ENCODE results near the gene HBD.

The HBD gene

DNA sequence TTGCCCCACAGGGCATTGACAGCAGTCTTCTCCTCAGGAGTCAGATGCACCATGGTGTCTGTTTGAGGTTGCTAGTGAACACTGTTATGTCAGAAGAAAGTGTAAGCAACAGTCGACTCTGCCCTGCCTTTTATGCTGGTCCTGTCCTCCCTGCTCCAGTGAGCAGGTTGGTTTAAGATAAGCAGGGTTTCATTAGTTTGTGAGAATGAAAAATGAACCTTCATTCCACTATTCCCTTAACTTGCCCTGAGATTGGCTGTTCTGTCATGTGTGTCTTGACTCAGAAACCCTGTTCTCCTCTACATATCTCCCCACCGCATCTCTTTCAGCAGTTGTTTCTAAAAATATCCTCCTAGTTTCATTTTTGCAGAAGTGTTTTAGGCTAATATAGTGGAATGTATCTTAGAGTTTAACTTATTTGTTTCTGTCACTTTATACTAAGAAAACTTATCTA, at the start of gene HBD:
TSS of gene HBD (minus strand) at position 103 of the 454 bp plus-strand sequence. CDS start at position 53, 50 bp downstream.
- Histone ChIP-seq H2AFZ (ENCODE audit: low read depth) (peak within 1 kb of the TSS; percentile 41), H3K27ac (peak within 1 kb of the TSS; percentile 74)

DNA sequence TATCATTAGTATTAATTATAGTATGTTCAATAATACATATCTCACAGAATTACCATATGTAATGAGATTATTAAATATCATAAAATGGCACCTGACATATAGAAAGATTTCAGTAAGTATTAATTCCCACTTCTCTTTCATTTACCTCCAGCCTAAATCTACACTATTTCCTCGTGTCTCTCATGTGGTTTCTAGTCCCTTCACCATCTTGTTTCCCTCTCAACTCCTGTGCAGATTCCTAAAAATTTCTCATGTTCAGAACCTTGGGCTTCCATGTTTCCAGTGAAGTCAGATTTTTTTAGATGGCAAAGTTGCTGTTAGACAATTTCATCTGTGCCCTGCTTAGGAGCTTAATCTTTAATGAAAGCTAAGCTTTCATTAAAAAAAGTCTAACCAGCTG, 49.6 kb upstream of the HBD start:
- Histone ChIP-seq H4K20me1 (ENCODE audit: insufficient read depth) (no peaks in the 10 kb centered on the region), H3K79me2 (ENCODE audit: insufficient read depth, low read depth) (no peaks in the 10 kb centered on the region), H3K4me3 (IDR thresholded peaks at IDR 0.05; ENCODE audit: insufficient read depth, low read depth, low read length) (no peak overlapping the region), H3K9ac (no peak overlapping the region), H3K36me3 (ENCODE audit: insufficient read depth) (no peaks in the 10 kb centered on the region), H3K4me2 (no peak overlapping the region), H3K27me3 (ENCODE audit: insufficient read depth, low read depth) (no peaks in the 10 kb centered on the region), H3K27ac (no peak overlapping the region), H2AFZ (ENCODE audit: low read depth) (no peak overlapping the region), H3K4me1 (ENCODE audit: low read depth, poor library complexity, severe bottlenecking) (peaks cover 14% of the 10 kb centered on the region)
- TF ChIP-seq, protein P1, sequence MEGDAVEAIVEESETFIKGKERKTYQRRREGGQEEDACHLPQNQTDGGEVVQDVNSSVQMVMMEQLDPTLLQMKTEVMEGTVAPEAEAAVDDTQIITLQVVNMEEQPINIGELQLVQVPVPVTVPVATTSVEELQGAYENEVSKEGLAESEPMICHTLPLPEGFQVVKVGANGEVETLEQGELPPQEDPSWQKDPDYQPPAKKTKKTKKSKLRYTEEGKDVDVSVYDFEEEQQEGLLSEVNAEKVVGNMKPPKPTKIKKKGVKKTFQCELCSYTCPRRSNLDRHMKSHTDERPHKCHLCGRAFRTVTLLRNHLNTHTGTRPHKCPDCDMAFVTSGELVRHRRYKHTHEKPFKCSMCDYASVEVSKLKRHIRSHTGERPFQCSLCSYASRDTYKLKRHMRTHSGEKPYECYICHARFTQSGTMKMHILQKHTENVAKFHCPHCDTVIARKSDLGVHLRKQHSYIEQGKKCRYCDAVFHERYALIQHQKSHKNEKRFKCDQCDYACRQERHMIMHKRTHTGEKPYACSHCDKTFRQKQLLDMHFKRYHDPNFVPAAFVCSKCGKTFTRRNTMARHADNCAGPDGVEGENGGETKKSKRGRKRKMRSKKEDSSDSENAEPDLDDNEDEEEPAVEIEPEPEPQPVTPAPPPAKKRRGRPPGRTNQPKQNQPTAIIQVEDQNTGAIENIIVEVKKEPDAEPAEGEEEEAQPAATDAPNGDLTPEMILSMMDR (conservative IDR thresholded peaks at IDR 0.05; ENCODE audit: low read depth, low read length): no peak

More for the DNA sequence above, at the start of gene HBD:
- H3K4me2 ChIP-seq: peak within 1 kb of the TSS; percentile 69
- H4K20me1 ChIP-seq (ENCODE audit: insufficient read depth): no peaks in the 10 kb centered on the region
- peaks cover 64% of the 10 kb centered on the region for H3K4me1 ChIP-seq (ENCODE audit: low read depth, poor library complexity, severe bottlenecking)
- no peaks in the 10 kb centered on the region for H3K27me3 ChIP-seq (ENCODE audit: insufficient read depth, low read depth)
- H3K9ac ChIP-seq: peak within 1 kb of the TSS; percentile 29; the same call in 1 of the 2 replicates
- no peak within 1 kb of the TSS for H3K4me3 ChIP-seq (IDR thresholded peaks at IDR 0.05; ENCODE audit: insufficient read depth, low read depth, low read length)
- no peaks in the 10 kb centered on the region for H3K79me2 ChIP-seq (ENCODE audit: insufficient read depth, low read depth)
- H3K36me3 ChIP-seq (ENCODE audit: insufficient read depth): no peaks in the 10 kb centered on the region
- TF ChIP-seq, protein P1 (conservative IDR thresholded peaks at IDR 0.05; ENCODE audit: low read depth, low read length): no peak

DNA sequence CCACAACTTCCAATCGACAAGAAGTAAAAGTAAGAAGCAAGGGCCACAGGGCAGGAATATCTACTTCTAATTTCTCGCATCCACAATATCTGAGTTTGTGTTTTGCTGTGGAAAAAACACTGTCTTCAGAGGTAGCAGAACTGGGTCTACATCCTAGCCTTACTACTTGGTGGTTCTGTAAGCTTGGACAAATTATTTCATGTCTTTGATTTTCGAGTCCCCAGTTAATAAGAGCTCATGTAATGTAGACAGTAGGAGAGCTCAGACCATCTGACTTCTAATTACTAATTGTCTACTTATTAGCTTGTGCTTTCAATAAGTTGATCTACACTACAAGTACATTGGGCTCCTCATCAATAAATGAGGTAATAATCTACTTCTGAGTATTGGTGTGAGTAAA, 48.8 kb upstream of the HBD start:
- Histone ChIP-seq H3K4me3 (IDR thresholded peaks at IDR 0.05; ENCODE audit: insufficient read depth, low read depth, low read length) (no peak overlapping the region), H2AFZ (ENCODE audit: low read depth) (no peak overlapping the region), H3K9ac (no peak overlapping the region), H3K36me3 (ENCODE audit: insufficient read depth) (no peaks in the 10 kb centered on the region), H3K27me3 (ENCODE audit: insufficient read depth, low read depth) (no peaks in the 10 kb centered on the region), H4K20me1 (ENCODE audit: insufficient read depth) (no peaks in the 10 kb centered on the region), H3K79me2 (ENCODE audit: insufficient read depth, low read depth) (no peaks in the 10 kb centered on the region), H3K27ac (no peak overlapping the region), H3K4me1 (ENCODE audit: low read depth, poor library complexity, severe bottlenecking) (peaks cover 14% of the 10 kb centered on the region), H3K4me2 (no peak overlapping the region)
- TF ChIP-seq, protein P1 (conservative IDR thresholded peaks at IDR 0.05; ENCODE audit: low read depth, low read length): no peak

DNA sequence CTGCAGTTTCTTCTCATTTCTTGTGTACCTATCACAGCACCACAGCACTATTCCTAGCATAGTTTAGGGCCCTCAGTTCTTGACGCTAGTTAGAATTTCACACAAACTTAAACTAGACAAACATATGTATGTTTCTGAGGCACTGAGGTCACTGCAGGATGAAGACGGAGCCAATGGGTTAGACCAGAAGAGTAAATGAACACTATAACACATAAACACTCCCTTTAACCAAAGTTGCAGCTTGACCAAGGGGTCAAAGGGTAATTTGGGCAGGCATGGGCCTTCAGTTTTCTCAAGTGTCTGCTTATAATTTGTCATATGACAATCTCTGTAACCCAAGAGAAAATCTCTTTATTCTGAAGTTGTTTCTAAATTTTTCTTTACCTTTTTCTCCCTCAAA, 48.3 kb upstream of the HBD start:
- no peak overlapping the region for H2AFZ ChIP-seq (ENCODE audit: low read depth)
- H3K27ac ChIP-seq: no peak overlapping the region
- H3K4me3 ChIP-seq (IDR thresholded peaks at IDR 0.05; ENCODE audit: insufficient read depth, low read depth, low read length): no peak overlapping the region
- no peak overlapping the region for H3K4me2 ChIP-seq
- no peaks in the 10 kb centered on the region for H3K27me3 ChIP-seq (ENCODE audit: insufficient read depth, low read depth)
- H3K36me3 ChIP-seq (ENCODE audit: insufficient read depth): no peaks in the 10 kb centered on the region
- H4K20me1 ChIP-seq (ENCODE audit: insufficient read depth): no peaks in the 10 kb centered on the region
- H3K9ac ChIP-seq: no peak overlapping the region
- peaks cover 14% of the 10 kb centered on the region for H3K4me1 ChIP-seq (ENCODE audit: low read depth, poor library complexity, severe bottlenecking)
- no peaks in the 10 kb centered on the region for H3K79me2 ChIP-seq (ENCODE audit: insufficient read depth, low read depth)
- TF ChIP-seq, protein P1 (conservative IDR thresholded peaks at IDR 0.05; ENCODE audit: low read depth, low read length): no peak

All from KMS-11 (cell line).